Neural cell (in vitro differentiated cells): ENCODE results near the gene NPAS3. TPM values are rescaled to one million over a fixed set of nuclear protein-coding genes. Genes with fewer than 3 reads are reported as not detected.

Experiments
- H2AFZ ChIP-seq: fragments of 200-600, 300-800 bp; sonication (generic), shearing (Covaris generic); 2 replicates; pipeline ENCODE4 v1.6.0; 2014; ENCODE audit warnings: low read depth, mild to moderate bottlenecking, antibody characterized with exemption, low read length, moderate library complexity
- H3F3A ChIP-seq: fragments of 200-600 bp; shearing (Covaris generic); 2 replicates; pipeline ENCODE4 v1.6.1; 2016; ENCODE audit warnings: mild to moderate bottlenecking, moderate library complexity, mixed read lengths, antibody characterized with exemption, low read length; ENCODE audit not compliant: insufficient read depth, poor library complexity, severe bottlenecking
- H3K27ac ChIP-seq: fragments of 200-600, 300-800 bp; sonication (generic), shearing (Covaris generic); 2 replicates; pipeline ENCODE4 v1.5.1; 2014; ENCODE audit warnings: mild to moderate bottlenecking, low read length, moderate library complexity
- H3K27me3 ChIP-seq: fragments of 300-800, 200-600 bp; sonication (generic), shearing (Covaris generic); 2 replicates; pipeline ENCODE4 v1.6.0; 2014; ENCODE audit warnings: mild to moderate bottlenecking, low read depth, low read length, moderate library complexity; ENCODE audit not compliant: insufficient read depth
- H3K36me3 ChIP-seq: fragments of 300-800, 200-600 bp; sonication (generic), shearing (Covaris generic); 2 replicates; pipeline ENCODE4 v1.5.1; 2014; ENCODE audit warnings: mild to moderate bottlenecking, antibody characterized with exemption, low read length, moderate library complexity; ENCODE audit not compliant: insufficient read depth
- H3K4me2 ChIP-seq: fragments of 300-800, 200-600 bp; sonication (generic), shearing (Covaris generic); 2 replicates; pipeline ENCODE4 v1.6.0; 2014; ENCODE audit warnings: mild to moderate bottlenecking, low read length
- H3K4me3 ChIP-seq: fragments of 300-800, 200-600 bp; sonication (generic), shearing (Covaris generic); 2 replicates; pipeline ENCODE4 v1.5.1; 2014; ENCODE audit warnings: mild to moderate bottlenecking, low read length, moderate library complexity
- H3K79me2 ChIP-seq: fragments of 200-600 bp; shearing (Covaris generic); replicated peaks from 2 replicates; pipeline ENCODE4 v1.6.0; 2014; ENCODE audit warnings: mild to moderate bottlenecking, low read length, moderate library complexity; ENCODE audit not compliant: insufficient read depth
- H3K9ac ChIP-seq: fragments of 300-800, 200-600 bp; sonication (generic), shearing (Covaris generic); 2 replicates; pipeline ENCODE4 v1.6.1; 2016; ENCODE audit warnings: mild to moderate bottlenecking, low read length, mixed read lengths
- H3K9me2 ChIP-seq: fragments of 200-600 bp; shearing (Covaris generic); 2 replicates; pipeline ENCODE4 v1.6.1; 2016; ENCODE audit warnings: mild to moderate bottlenecking, low read length, mixed read lengths; ENCODE audit not compliant: insufficient read depth
- H3K9me3 ChIP-seq: fragments of 200-600, 300-800 bp; sonication (generic), shearing (Covaris generic); 2 replicates; pipeline ENCODE4 v1.6.1; 2016; ENCODE audit warnings: mild to moderate bottlenecking, mixed run types, low read length, moderate library complexity, mixed read lengths
- H4K20me1 ChIP-seq: fragments of 200-600 bp; shearing (Covaris generic); 2 replicates; pipeline ENCODE4 v1.6.1; 2016; ENCODE audit warnings: mild to moderate bottlenecking, mixed run types; ENCODE audit not compliant: insufficient read depth
- CTCF ChIP-seq: fragments of 450-650 bp; IDR thresholded peaks from 2 replicates; pipeline ENCODE4 v1.5.1; 2014; ENCODE audit warnings: antibody characterized with exemption, mild to moderate bottlenecking, moderate library complexity; ENCODE audit not compliant: poor library complexity, severe bottlenecking
- EP300 ChIP-seq: fragments of 450-650 bp; conservative IDR thresholded peaks from 2 replicates; pipeline ENCODE4 v1.6.1; 2014; ENCODE audit warnings: antibody characterized with exemption, mild to moderate bottlenecking, moderate library complexity; ENCODE audit not compliant: poor library complexity, severe bottlenecking
- EZH2 ChIP-seq: fragments of 200-600, 300-800 bp; shearing (Covaris generic), sonication (generic); IDR thresholded peaks from 2 replicates; pipeline ENCODE4 v1.6.1; 2014; ENCODE audit warnings: antibody characterized with exemption, low read length, borderline replicate concordance, mild to moderate bottlenecking; ENCODE audit not compliant: insufficient read depth, poor library complexity, severe bottlenecking
- MXI1 ChIP-seq: fragments of 450-650 bp; conservative IDR thresholded peaks from 2 replicates; pipeline ENCODE4 v1.6.1; 2014; ENCODE audit warnings: antibody characterized with exemption, mild to moderate bottlenecking; ENCODE audit not compliant: poor library complexity, severe bottlenecking
- POLR2AphosphoS5 ChIP-seq: IDR thresholded peaks from 2 replicates; pipeline ENCODE4 v1.6.1; 2012
- RAD21 ChIP-seq: fragments of 450-650 bp; conservative IDR thresholded peaks from 2 replicates; pipeline ENCODE4 v1.6.1; 2014; ENCODE audit warnings: antibody characterized with exemption, mild to moderate bottlenecking, moderate library complexity
- REST ChIP-seq: IDR thresholded peaks from 2 replicates; pipeline ENCODE4 v1.6.1; 2012; ENCODE audit warnings: borderline replicate concordance
- SMC3 ChIP-seq: fragments of 450-650 bp; conservative IDR thresholded peaks from 2 replicates; pipeline ENCODE4 v1.6.1; 2014; ENCODE audit warnings: antibody characterized with exemption, mild to moderate bottlenecking, moderate library complexity; ENCODE audit not compliant: poor library complexity
- TAF1 ChIP-seq: IDR thresholded peaks from 2 replicates; pipeline ENCODE4 v1.6.1; 2012; ENCODE audit warnings: low read depth
- polyA plus RNA-seq: library from polyadenylated mRNA; depleted of rRNA; stranded (reverse); fragments of >200 nt; gene quantifications from 2 replicates; pipeline ENCODE4 v1.2.3, GENCODE V29; 2014

The NPAS3 gene
- polyA plus RNA-seq, 1 donor from 2014 or later, result 1.3 TPM

GRCh38 chr14:33555710-33556350 is 617.2 kb downstream of the NPAS3 start:
- no peaks in the 10 kb centered on the region for H3K79me2 ChIP-seq
- H3K27ac ChIP-seq, result no peak overlapping the region
- no peak overlapping the region for H3K4me2 ChIP-seq
- H2AFZ ChIP-seq, result no peak overlapping the region
- H3K9me3 ChIP-seq, result no peaks in the 10 kb centered on the region
- H3K36me3 ChIP-seq, result no peaks in the 10 kb centered on the region
- no peak overlapping the region for H3K4me3 ChIP-seq
- no peaks in the 10 kb centered on the region for H3K9me2 ChIP-seq
- no peaks in the 10 kb centered on the region for H3F3A ChIP-seq
- no peaks in the 10 kb centered on the region for H3K27me3 ChIP-seq
- no peak for TF ChIP-seq CTCF
- H3K9ac ChIP-seq, result no peak overlapping the region
- no peaks in the 10 kb centered on the region for H4K20me1 ChIP-seq

- H3K27ac ChIP-seq, result no peak overlapping the region
- no peaks in the 10 kb centered on the region for H3K79me2 ChIP-seq
- no peak overlapping the region for H3K4me3 ChIP-seq
- H2AFZ ChIP-seq, result no peak overlapping the region
- no peak overlapping the region for H3K4me2 ChIP-seq
- TF ChIP-seq SMC3, result no peak
- no peak for TF ChIP-seq RAD21
- no peak for TF ChIP-seq EZH2
- TF ChIP-seq MXI1, result no peak
- no peak for TF ChIP-seq REST
- no peak for TF ChIP-seq TAF1
- TF ChIP-seq EP300, result no peak
- no peak for TF ChIP-seq POLR2AphosphoS5
- TF ChIP-seq CTCF, result no peak
- H4K20me1 ChIP-seq, result no peaks in the 10 kb centered on the region
- no peaks in the 10 kb centered on the region for H3K27me3 ChIP-seq
- no peaks in the 10 kb centered on the region for H3K36me3 ChIP-seq
- no peaks in the 10 kb centered on the region for H3K9me3 ChIP-seq
- H3K9ac ChIP-seq, result no peak overlapping the region
- H3K9me2 ChIP-seq, result no peaks in the 10 kb centered on the region
- H3F3A ChIP-seq, result no peaks in the 10 kb centered on the region
Measured at GRCh38 chr14:33556382-33557121, 617.9 kb downstream of the NPAS3 start.
